Measurements from ENCODE around the gene SMC1B. TPM values are rescaled to one million over a fixed set of nuclear protein-coding genes. Genes with fewer than 3 reads are reported as not detected.

Gene SMC1B
- total and polyA plus RNA-seq, 2 of the 8 experiments (the other 6 are each of a cell fraction or from before 2014, with no cell fraction given), result 0.02 TPM; not detected in 1

GRCh38 chr22:45376703-45377102, 36.7 kb downstream of the SMC1B start:
- Histone ChIP-seq H3K23ac (ENCODE audit: insufficient read length) (no peak overlapping the region), H4K20me1 (replicated peaks in 1 of 2; ENCODE audit: control insufficient read depth in 1 of 2, insufficient read depth in 2 of 2, low read length in 2 of 2) (no peaks in the 10 kb centered on the region), H2AFZ (ENCODE audit: low read length) (no peak overlapping the region), H2AK5ac (ENCODE audit: low read depth, low read length) (no peak overlapping the region), H3K18ac (ENCODE audit: extremely low read depth, low read length) (no peak overlapping the region), H3K79me2 (ENCODE audit: control insufficient read depth in 1 of 2, insufficient read depth in 2 of 2, low read length in 2 of 2) (no peaks in the 10 kb centered on the region), H3K4ac (replicated peaks; ENCODE audit: insufficient read length, low read depth, low read length) (no peak overlapping the region), H3K36me3 (ENCODE audit: control insufficient read depth in 2 of 4, insufficient read depth in 4 of 4, low read length in 3 of 4) (no peaks in the 10 kb centered on the region), H3K4me1 (replicated peaks in 1 of 4; ENCODE audit: control insufficient read depth in 3 of 4, insufficient read depth in 4 of 4, low read length in 3 of 4) (no peaks in the 10 kb centered on the region), H3K4me2 (ENCODE audit: insufficient read depth in 1 of 2, low read depth in 2 of 2, low read length in 2 of 2) (no peak overlapping the region), H4K91ac (replicated peaks; ENCODE audit: insufficient read length, low read length) (no peak overlapping the region), H2BK5ac (ENCODE audit: low read depth, low read length) (no peak overlapping the region), H4K5ac (ENCODE audit: insufficient read length, low read depth, low read length) (no peak overlapping the region), H2BK20ac (ENCODE audit: low read length) (no peak overlapping the region), H3K79me1 (ENCODE audit: low read depth, low read length) (no peaks in the 10 kb centered on the region), H3K14ac (ENCODE audit: insufficient read length) (no peak overlapping the region), H3K9me3 (ENCODE audit: insufficient read depth in 2 of 2, low read depth in 1 of 2, low read length in 1 of 2) (peaks cover 0 to 3% of the 10 kb centered on the region in 2 experiments; a peak in 1 of 4 replicates), H2BK15ac (ENCODE audit: low read length) (no peak overlapping the region), H2BK120ac (replicated peaks; ENCODE audit: low read depth, low read length) (no peak overlapping the region), H3K4me3 (ENCODE audit: extremely low read depth in 1 of 4, insufficient read depth in 2 of 4, low read depth in 3 of 4, low read length in 4 of 4) (no peak overlapping the region), H3K9ac (replicated peaks in 1 of 4; ENCODE audit: extremely low read depth in 1 of 4, low read depth in 3 of 4, low read length in 3 of 4) (no peak overlapping the region), H4K8ac (ENCODE audit: extremely low read depth, insufficient read depth, low read length) (no peak overlapping the region), H3K27ac (ENCODE audit: low read depth, low read length) (no peak overlapping the region), H2BK12ac (ENCODE audit: low read depth, low read length) (no peak overlapping the region), H3K56ac (replicated peaks; ENCODE audit: insufficient read length, low read depth, low read length) (no peak overlapping the region), H3K27me3 (replicated peaks in 1 of 4; ENCODE audit: control insufficient read depth in 3 of 4, extremely low read depth in 1 of 4, insufficient read depth in 3 of 4, low read length in 3 of 4) (no peaks in the 10 kb centered on the region), H3K23me2 (ENCODE audit: low read depth, low read length) (no peaks in the 10 kb centered on the region)
- no peak for TF ChIP-seq BACH1 (IDR thresholded peaks at IDR 0.05; ENCODE audit: low read length)
- TF ChIP-seq ATF3 (IDR thresholded peaks at IDR 0.05; ENCODE audit: insufficient read depth, low read depth, low read length), result no peak
- no peak for TF ChIP-seq PHF8 (conservative IDR thresholded peaks at IDR 0.05; ENCODE audit: low read depth, low read length)
- no peak for TF ChIP-seq BRCA1 (IDR thresholded peaks at IDR 0.05; ENCODE audit: low read depth, low read length)
- TF ChIP-seq KDM1A (IDR thresholded peaks at IDR 0.05; ENCODE audit: borderline replicate concordance, low read length), result no peak
- TF ChIP-seq NANOG (IDR thresholded peaks at IDR 0.05; ENCODE audit: insufficient read depth, low read depth, low read length, poor library complexity, severe bottlenecking), result no peak
- no peak for TF ChIP-seq RFX5 (IDR thresholded peaks at IDR 0.05; ENCODE audit: borderline replicate concordance, low read depth, low read length)
- no peak for TF ChIP-seq CTCF (IDR thresholded peaks at IDR 0.05; ENCODE audit: control extremely low read depth in 1 of 3, insufficient read depth in 1 of 3, low read depth in 1 of 3, low read length in 3 of 3)
- no peak for TF ChIP-seq KDM4A (IDR thresholded peaks at IDR 0.05; ENCODE audit: low read depth, low read length, severe bottlenecking)
- TF ChIP-seq POU5F1 (IDR thresholded peaks at IDR 0.05; ENCODE audit: low read depth, low read length), result no peak
- no peak for FAIRE-seq
- ChIA-PET CTCF (ENCODE audit: partially characterized antibody) (interaction anchor here (0.7 to 1.8 kb wide), 2 partner anchors 25 to 26 kb away, joined by 3 to 5 read pairs; no protein-coding TSS in a partner anchor), POLR2A (ENCODE audit: partially characterized antibody) (no interaction called here)
- 71% methylated on average over 1 of the region's 1 CpG; no CpG with 5 or more reads in 1 of the 2 experiments for WGBS, 2 experiments (ENCODE audit: extremely low coverage in 1 of 2, insufficient coverage in 1 of 2, insufficient read length in 1 of 2, insufficient replicate concordance in 2 of 2, low coverage in 1 of 2, low lambda C conversion rate in 2 of 2, missing lambda C conversion rate in 1 of 2)
- DNase-seq (ENCODE audit: low read depth in 1 of 2, low spot score in 2 of 2), result no peak
